ENCODE data around the gene LONP1. TPM values are rescaled to one million over a fixed set of nuclear protein-coding genes. Genes with fewer than 3 reads are reported as not detected.

The LONP1 gene
- total and polyA plus RNA-seq, 9 donors: 25.5 to 77.2 (median 51.4) TPM

DNA sequence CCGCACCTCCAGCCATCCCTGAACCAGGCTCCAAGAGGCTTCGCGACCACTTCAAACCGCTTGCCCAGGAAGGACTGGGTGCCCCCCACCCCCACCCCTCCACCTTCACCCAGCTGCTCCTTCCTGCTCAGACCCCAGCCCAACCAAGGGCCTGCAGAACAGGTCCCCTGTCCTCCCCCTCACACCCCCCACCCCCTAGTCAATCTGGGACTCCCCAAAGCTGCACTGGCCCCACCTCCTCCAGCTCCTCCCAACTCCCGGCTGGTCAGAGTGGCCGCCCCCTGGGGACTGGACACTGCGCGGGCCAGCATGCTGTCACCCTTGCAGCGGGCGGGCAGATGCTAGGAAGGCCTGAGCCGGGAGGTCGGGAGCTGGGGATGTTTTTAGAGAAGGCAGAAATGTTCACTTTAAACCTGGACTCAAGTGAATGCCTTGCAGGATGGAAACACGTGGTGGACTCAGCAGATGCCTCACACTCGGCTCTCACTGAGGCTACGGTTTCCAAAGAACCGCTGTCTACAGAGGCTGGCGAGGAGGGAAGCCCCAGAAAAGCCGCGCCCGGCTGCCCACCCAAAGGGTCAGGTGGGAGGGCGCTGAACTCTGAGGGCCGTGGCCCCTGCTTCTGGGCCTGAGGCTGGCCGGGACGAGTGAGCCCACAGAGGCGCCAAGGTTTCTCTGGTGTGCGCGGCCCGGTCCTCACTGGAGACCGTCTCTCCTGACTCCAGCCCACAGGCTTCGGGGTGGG, 21.9 kb downstream of the LONP1 start:
- intact Hi-C loops (cut with DNase I): no loop called here
- 69 to 76% (median 71%) methylated on average over 30 of the region's 30 CpGs for WGBS, 3 donors
- TF ChIP-seq EP300 (IDR thresholded peaks at IDR 0.05) (no peak), POLR2A (IDR thresholded peaks at IDR 0.05) (no peak), CTCF (IDR thresholded peaks at IDR 0.05) (no peak)
- H3K27ac ChIP-seq: no peak overlapping the region
- H3K4me3 ChIP-seq: no peak overlapping the region
- H3K27me3 ChIP-seq: no peaks in the 10 kb centered on the region
- no peaks in the 10 kb centered on the region for H3K36me3 ChIP-seq
- no peaks in the 10 kb centered on the region for H3K9me3 ChIP-seq
- DNase-seq: peak in 1 of 5 donors; percentile 10
- H3K4me1 ChIP-seq (ENCODE audit: insufficient read depth): no peaks in the 10 kb centered on the region

GRCh38 chr19:5697022-5697889, 22.7 kb downstream of the LONP1 start:
- Histone ChIP-seq H3K4me1 (ENCODE audit: insufficient read depth) (no peaks in the 10 kb centered on the region), H3K27ac (no peak overlapping the region), H3K27me3 (no peaks in the 10 kb centered on the region), H3K36me3 (no peaks in the 10 kb centered on the region), H3K4me3 (no peak overlapping the region), H3K9me3 (no peaks in the 10 kb centered on the region)
- TF ChIP-seq EP300 (IDR thresholded peaks at IDR 0.05): no peak
- TF ChIP-seq CTCF (IDR thresholded peaks at IDR 0.05): no peak
- no peak for TF ChIP-seq POLR2A (IDR thresholded peaks at IDR 0.05)
- intact Hi-C loops (cut with DNase I): no loop called here
- WGBS, 3 donors: 66 to 71% (median 67%) methylated on average over 25 of the region's 25 CpGs
- DNase-seq: peak in 1 of 5 donors; percentile 8

- TF ChIP-seq POLR2A (IDR thresholded peaks at IDR 0.05) (no peak), CTCF (IDR thresholded peaks at IDR 0.05) (no peak), EP300 (IDR thresholded peaks at IDR 0.05) (no peak)
- peak in 2 of 5 donors; percentile 13 to 48 for DNase-seq
- peaks cover 4% of the 10 kb centered on the region for H3K4me1 ChIP-seq (ENCODE audit: insufficient read depth)
- no peak overlapping the region for H3K27ac ChIP-seq
- WGBS, 3 donors: 75 to 83% (median 81%) methylated on average over 28 to 42 of the region's 42 CpGs
- intact Hi-C loops (cut with DNase I): no loop called here
- H3K9me3 ChIP-seq: no peaks in the 10 kb centered on the region
- no peaks in the 10 kb centered on the region for H3K36me3 ChIP-seq
- no peak overlapping the region for H3K4me3 ChIP-seq
- H3K27me3 ChIP-seq: no peaks in the 10 kb centered on the region
These were observed 23.5 kb downstream of the LONP1 start for GRCh38 chr19:5696196-5697021.

- no peak for TF ChIP-seq EP300 (IDR thresholded peaks at IDR 0.05)
- TF ChIP-seq POLR2A (IDR thresholded peaks at IDR 0.05): no peak
- TF ChIP-seq CTCF (IDR thresholded peaks at IDR 0.05): no peak
- Histone ChIP-seq H3K4me1 (ENCODE audit: insufficient read depth) (peaks cover 4% of the 10 kb centered on the region), H3K27ac (no peak overlapping the region), H3K4me3 (no peak overlapping the region), H3K9me3 (no peaks in the 10 kb centered on the region), H3K27me3 (no peaks in the 10 kb centered on the region), H3K36me3 (no peaks in the 10 kb centered on the region)
- WGBS, 3 donors: 71 to 82% (median 73%) methylated on average over 25 to 28 of the region's 28 CpGs
- peak in 2 of 5 donors; percentile 9 to 46 for DNase-seq
- intact Hi-C loops (cut with DNase I): no loop called here
These were observed 24.2 kb downstream of the LONP1 start for GRCh38 chr19:5695649-5696195.
